Suppressor macrophage treated with lipopolysaccharide for 4 hours (primary cell): ENCODE results near the gene GNGT2.

Source experiments
- DNase-seq: peaks from one replicate; pipeline ENCODE4 v3.0.0-alpha.2; 2020

The GNGT2 gene

GRCh38 chr17:49229076-49229804, 18.9 kb upstream of the GNGT2 start:
- DNase-seq: no peak

GRCh38 chr17:49227436-49228261, 17.3 kb upstream of the GNGT2 start:
- DNase-seq: peak; percentile 81

GRCh38 chr17:49226771-49227435, 16.5 kb upstream of the GNGT2 start:
- DNase-seq: no peak

- no peak for DNase-seq
Observed at GRCh38 chr17:49225554-49226236, 15.3 kb upstream of the GNGT2 start.

- DNase-seq: no peak
Observed at GRCh38 chr17:49224997-49225337, 14.6 kb upstream of the GNGT2 start.

- no peak for DNase-seq
Observed at GRCh38 chr17:49224198-49224996, 14.0 kb upstream of the GNGT2 start.

- DNase-seq: peak; percentile 66
Observed at GRCh38 chr17:49223517-49224197, 13.3 kb upstream of the GNGT2 start.

- DNase-seq: no peak
Observed at GRCh38 chr17:49223168-49223516, 12.8 kb upstream of the GNGT2 start.

GRCh38 chr17:49219987-49220386, 9.6 kb upstream of the GNGT2 start:
- DNase-seq: no peak

- peak; percentile 77 for DNase-seq
Observed at GRCh38 chr17:49218941-49219913, 8.9 kb upstream of the GNGT2 start.

- DNase-seq: peak; percentile 73
Observed at GRCh38 chr17:49217651-49218413, 7.5 kb upstream of the GNGT2 start.

- DNase-seq: peak; percentile 70
Observed at GRCh38 chr17:49216953-49217650, 6.7 kb upstream of the GNGT2 start.

- no peak for DNase-seq
Observed at GRCh38 chr17:49216482-49216881, 6.1 kb upstream of the GNGT2 start.

- DNase-seq: no peak
Observed at GRCh38 chr17:49214676-49215360, 4.4 kb upstream of the GNGT2 start.

- no peak for DNase-seq
Observed at GRCh38 chr17:49213847-49214246, 3.5 kb upstream of the GNGT2 start.

- no peak for DNase-seq
Observed at GRCh38 chr17:49213399-49213798, 3.0 kb upstream of the GNGT2 start.

- no peak for DNase-seq
Observed at GRCh38 chr17:49209061-49209571, 1.3 kb downstream of the GNGT2 start.

GRCh38 chr17:49204516-49204915, 5.9 kb downstream of the GNGT2 start:
- DNase-seq: peak; percentile 56
